ENCODE results near the gene UBE2U.

DNA sequence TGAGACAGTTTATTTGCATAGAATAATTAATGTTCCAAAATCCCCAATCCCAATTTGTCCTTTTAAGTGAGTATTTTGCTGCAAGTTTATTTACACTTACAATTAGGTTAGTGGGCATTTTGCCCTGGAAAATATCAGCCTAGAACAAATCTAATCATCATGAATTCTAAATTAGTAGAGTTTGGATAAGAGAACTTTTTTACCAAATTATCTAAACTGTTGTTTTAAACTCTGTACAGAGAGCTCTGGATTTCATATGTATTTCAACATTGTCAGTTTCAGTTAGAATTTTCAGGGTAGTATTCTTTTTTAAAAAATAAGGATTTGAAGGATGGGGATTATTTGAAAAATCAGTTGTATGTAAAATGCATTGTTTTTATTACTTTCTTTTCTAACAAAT is 27.8 kb upstream of the UBE2U start:
- TF ChIP-seq POLR2AphosphoS5 (IDR thresholded peaks at IDR 0.05; ENCODE audit: low read depth, low read length) (no peak), RAD21 (IDR thresholded peaks at IDR 0.05 in 1 of 2, conservative IDR thresholded peaks at IDR 0.05 in 1 of 2; ENCODE audit: low read depth in 2 of 2, low read length in 2 of 2) (no peak), CBX5 (IDR thresholded peaks at IDR 0.05; ENCODE audit: low read depth, low read length) (no peak), RNF2 (IDR thresholded peaks at IDR 0.05; ENCODE audit: borderline replicate concordance, low read depth, low read length, missing control alignments, poor library complexity, severe bottlenecking) (no peak), CEBPB (IDR thresholded peaks at IDR 0.05; ENCODE audit: low read depth, low read length) (no peak), KDM1A (IDR thresholded peaks at IDR 0.05; ENCODE audit: borderline replicate concordance, low read length) (no peak), BCL11A (IDR thresholded peaks at IDR 0.05; ENCODE audit: low read depth in 2 of 2, low read length in 2 of 2) (no peak), NANOG (IDR thresholded peaks at IDR 0.05; ENCODE audit: insufficient read depth, low read depth, low read length, poor library complexity, severe bottlenecking) (no peak), RBBP5 (IDR thresholded peaks at IDR 0.05; ENCODE audit: borderline replicate concordance, low read depth, low read length) (no peak)
- TF ChIP-seq, protein P1, sequence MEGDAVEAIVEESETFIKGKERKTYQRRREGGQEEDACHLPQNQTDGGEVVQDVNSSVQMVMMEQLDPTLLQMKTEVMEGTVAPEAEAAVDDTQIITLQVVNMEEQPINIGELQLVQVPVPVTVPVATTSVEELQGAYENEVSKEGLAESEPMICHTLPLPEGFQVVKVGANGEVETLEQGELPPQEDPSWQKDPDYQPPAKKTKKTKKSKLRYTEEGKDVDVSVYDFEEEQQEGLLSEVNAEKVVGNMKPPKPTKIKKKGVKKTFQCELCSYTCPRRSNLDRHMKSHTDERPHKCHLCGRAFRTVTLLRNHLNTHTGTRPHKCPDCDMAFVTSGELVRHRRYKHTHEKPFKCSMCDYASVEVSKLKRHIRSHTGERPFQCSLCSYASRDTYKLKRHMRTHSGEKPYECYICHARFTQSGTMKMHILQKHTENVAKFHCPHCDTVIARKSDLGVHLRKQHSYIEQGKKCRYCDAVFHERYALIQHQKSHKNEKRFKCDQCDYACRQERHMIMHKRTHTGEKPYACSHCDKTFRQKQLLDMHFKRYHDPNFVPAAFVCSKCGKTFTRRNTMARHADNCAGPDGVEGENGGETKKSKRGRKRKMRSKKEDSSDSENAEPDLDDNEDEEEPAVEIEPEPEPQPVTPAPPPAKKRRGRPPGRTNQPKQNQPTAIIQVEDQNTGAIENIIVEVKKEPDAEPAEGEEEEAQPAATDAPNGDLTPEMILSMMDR (IDR thresholded peaks at IDR 0.05; ENCODE audit: control extremely low read depth in 1 of 3, insufficient read depth in 1 of 3, low read depth in 1 of 3, low read length in 3 of 3): no peak
